Activated B cell treated with CpG ODN at 0.5 μM for 24 hours (primary cell): Measurements from ENCODE around the gene CNTNAP2. TPM values are rescaled to one million over a fixed set of nuclear protein-coding genes. Genes with fewer than 3 reads are reported as not detected.

ENCODE experiments used
- ATAC-seq: fragments of 200-7000 bp; cut with Tn5 transposase; one replicate; pipeline ENCODE4 v1.10.0; 2021; ENCODE audit warnings: low read depth, mild to moderate bottlenecking, moderate library complexity
- CTCF ChIA-PET: fragments of 350-600 bp; sonication (Branson Sonifier 250); formaldehyde crosslinking; loops from one replicate; lab custom pipeline; 2021; ENCODE audit warnings: antibody characterized with exemption; lab: Charles Lee
- POLR2A ChIA-PET: fragments of 350-600 bp; sonication (Branson Sonifier 250); formaldehyde crosslinking; loops from one replicate; lab custom pipeline; 2021; ENCODE audit warnings: antibody characterized with exemption; lab: Charles Lee
- DNase-seq: peaks from one replicate; pipeline ENCODE4 v3.0.0; 2022
- H3K27ac Mint-ChIP-seq: one replicate; pipeline ENCODE4 v1.8.0; 2020; ENCODE audit warnings: mixed read lengths
- H3K27me3 Mint-ChIP-seq: one replicate; pipeline ENCODE4 v1.8.0; 2021; ENCODE audit warnings: mixed read lengths
- H3K36me3 Mint-ChIP-seq: one replicate; pipeline ENCODE4 v1.8.0; 2021; ENCODE audit warnings: low read depth, mixed read lengths
- H3K4me1 Mint-ChIP-seq: one replicate; pipeline ENCODE4 v1.8.0; 2021; ENCODE audit warnings: mixed read lengths
- H3K4me3 Mint-ChIP-seq: one replicate; pipeline ENCODE4 v1.8.0; 2020; ENCODE audit warnings: mild to moderate bottlenecking, mixed read lengths
- H3K9me3 Mint-ChIP-seq: one replicate; pipeline ENCODE4 v1.8.0; 2020; ENCODE audit warnings: mixed read lengths
- intact Hi-C: fragments of 100-400 bp; cut with micrococcal nuclease; formaldehyde crosslinking; loops from one replicate; pipeline ENCODE4 v1.15.1; 2024
- total RNA-seq: library from RNA; stranded (reverse); gene quantifications from 2 replicates; pipeline ENCODE4 v1.2.3, GENCODE V29; 2022
- TF ChIP-seq, protein P1 (sequence below): fragments of 200-600 bp; IDR thresholded peaks from one replicate; pipeline ENCODE4 v1.8.0; 2022; ENCODE audit warnings: antibody characterized with exemption, mild to moderate bottlenecking

The CNTNAP2 gene
- total RNA-seq, 1 donor from 2014 or later, result 0.84 TPM

DNA sequence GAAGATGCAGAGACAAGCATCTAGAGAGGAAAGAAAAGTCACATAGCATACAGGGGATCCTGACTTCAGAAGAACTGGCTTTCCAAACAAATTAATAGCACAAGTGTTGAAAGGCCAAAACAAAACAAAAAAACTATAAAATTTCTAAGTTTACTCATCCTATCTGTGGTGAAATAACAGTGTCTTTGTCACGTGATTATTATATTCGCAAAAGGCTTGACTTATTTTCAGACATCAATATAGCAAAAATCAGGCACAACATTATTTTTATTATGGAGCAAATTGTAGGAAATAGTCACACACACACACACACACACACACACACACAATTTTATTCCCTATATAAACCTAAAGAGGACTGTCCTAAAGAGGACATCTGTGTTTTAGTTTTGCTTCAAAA is 272.3 kb downstream of the CNTNAP2 start:
- Mint-ChIP-seq H3K36me3 (no peaks in the 10 kb centered on the region), H3K27me3 (no peaks in the 10 kb centered on the region), H3K4me3 (no peak overlapping the region), H3K27ac (no peak overlapping the region), H3K4me1 (no peaks in the 10 kb centered on the region), H3K9me3 (peaks cover 2% of the 10 kb centered on the region)
- ChIA-PET CTCF (no interaction called here), POLR2A (no interaction called here)
- ATAC-seq (no peak), DNase-seq (no peak)
- intact Hi-C loops, result no loop called here
- TF ChIP-seq, protein P1, sequence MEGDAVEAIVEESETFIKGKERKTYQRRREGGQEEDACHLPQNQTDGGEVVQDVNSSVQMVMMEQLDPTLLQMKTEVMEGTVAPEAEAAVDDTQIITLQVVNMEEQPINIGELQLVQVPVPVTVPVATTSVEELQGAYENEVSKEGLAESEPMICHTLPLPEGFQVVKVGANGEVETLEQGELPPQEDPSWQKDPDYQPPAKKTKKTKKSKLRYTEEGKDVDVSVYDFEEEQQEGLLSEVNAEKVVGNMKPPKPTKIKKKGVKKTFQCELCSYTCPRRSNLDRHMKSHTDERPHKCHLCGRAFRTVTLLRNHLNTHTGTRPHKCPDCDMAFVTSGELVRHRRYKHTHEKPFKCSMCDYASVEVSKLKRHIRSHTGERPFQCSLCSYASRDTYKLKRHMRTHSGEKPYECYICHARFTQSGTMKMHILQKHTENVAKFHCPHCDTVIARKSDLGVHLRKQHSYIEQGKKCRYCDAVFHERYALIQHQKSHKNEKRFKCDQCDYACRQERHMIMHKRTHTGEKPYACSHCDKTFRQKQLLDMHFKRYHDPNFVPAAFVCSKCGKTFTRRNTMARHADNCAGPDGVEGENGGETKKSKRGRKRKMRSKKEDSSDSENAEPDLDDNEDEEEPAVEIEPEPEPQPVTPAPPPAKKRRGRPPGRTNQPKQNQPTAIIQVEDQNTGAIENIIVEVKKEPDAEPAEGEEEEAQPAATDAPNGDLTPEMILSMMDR, result no peak

DNA sequence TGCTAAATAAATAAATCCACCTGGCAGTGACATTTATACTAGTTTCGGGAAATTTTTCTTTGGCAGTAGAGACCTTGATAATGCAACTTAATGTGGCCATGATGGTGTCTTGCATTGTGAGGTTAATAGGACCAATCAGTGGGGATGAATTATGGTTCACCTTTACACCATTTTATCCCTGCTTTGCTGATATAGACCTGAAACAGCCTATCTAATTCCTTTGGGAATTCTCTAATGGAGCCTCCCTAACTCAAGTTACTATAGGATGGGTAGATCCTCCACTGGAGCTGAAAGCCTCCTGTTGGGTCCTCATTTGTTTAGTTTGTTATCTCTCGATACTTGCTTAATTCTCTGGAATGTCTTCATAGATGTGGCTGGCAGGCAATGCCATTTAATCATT is 276.7 kb downstream of the CNTNAP2 start:
- Mint-ChIP-seq H3K27ac (no peak overlapping the region), H3K9me3 (peaks cover 4% of the 10 kb centered on the region), H3K36me3 (no peaks in the 10 kb centered on the region), H3K4me3 (no peak overlapping the region), H3K27me3 (no peaks in the 10 kb centered on the region), H3K4me1 (no peaks in the 10 kb centered on the region)
- TF ChIP-seq, protein P1, result no peak
- intact Hi-C loops, result no loop called here
- DNase-seq (no peak), ATAC-seq (no peak)
- ChIA-PET POLR2A (no interaction called here), CTCF (no interaction called here)

- CTCF ChIA-PET, result no interaction called here
- DNase-seq, result no peak
- ATAC-seq, result no peak
- Mint-ChIP-seq H3K4me1 (no peaks in the 10 kb centered on the region), H3K4me3 (no peak overlapping the region), H3K27me3 (no peaks in the 10 kb centered on the region), H3K27ac (no peak overlapping the region), H3K9me3 (peaks cover 2% of the 10 kb centered on the region), H3K36me3 (no peaks in the 10 kb centered on the region)
- intact Hi-C loops, result no loop called here
- TF ChIP-seq, protein P1, result no peak
- POLR2A ChIA-PET, result no interaction called here
Observed at GRCh38 chr7:146397141-146397540, 280.5 kb downstream of the CNTNAP2 start.

- ChIA-PET POLR2A (no interaction called here), CTCF (no interaction called here)
- Mint-ChIP-seq H3K27me3 (no peaks in the 10 kb centered on the region), H3K36me3 (no peaks in the 10 kb centered on the region), H3K4me1 (no peaks in the 10 kb centered on the region), H3K9me3 (peaks cover 2% of the 10 kb centered on the region), H3K4me3 (no peak overlapping the region), H3K27ac (no peak overlapping the region)
- ATAC-seq, result no peak
- intact Hi-C loops, result no loop called here
- DNase-seq, result no peak
- TF ChIP-seq, protein P1, result no peak
Observed at GRCh38 chr7:146401939-146402338, 285.3 kb downstream of the CNTNAP2 start.

DNA sequence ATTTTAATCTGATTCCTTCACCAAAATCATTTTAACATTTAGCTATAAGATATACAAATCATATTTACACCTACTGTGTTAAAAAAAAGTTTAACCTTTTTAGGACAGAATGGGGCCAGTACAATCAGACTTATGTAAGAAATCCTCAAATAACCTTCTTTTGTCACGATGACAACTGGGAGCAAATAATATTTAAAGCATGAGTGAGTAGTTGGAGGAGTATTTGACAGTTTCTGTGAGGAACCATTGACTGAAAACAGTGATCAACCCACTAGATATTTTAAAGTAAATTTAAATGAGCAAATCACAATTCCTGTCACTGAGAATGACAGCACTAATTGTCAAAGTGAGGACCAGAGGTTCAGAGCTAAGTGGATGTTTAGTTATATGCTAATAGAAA is 289.1 kb downstream of the CNTNAP2 start:
- no peak overlapping the region for H3K4me3 Mint-ChIP-seq
- H3K27ac Mint-ChIP-seq, result no peak overlapping the region
- TF ChIP-seq, protein P1, result no peak
- POLR2A ChIA-PET, result no interaction called here
- ATAC-seq, result no peak
- DNase-seq, result no peak
- H3K9me3 Mint-ChIP-seq, result no peaks in the 10 kb centered on the region
- intact Hi-C loops, result no loop called here
- H3K27me3 Mint-ChIP-seq, result no peaks in the 10 kb centered on the region
- CTCF ChIA-PET, result no interaction called here
- H3K4me1 Mint-ChIP-seq, result no peaks in the 10 kb centered on the region
- no peaks in the 10 kb centered on the region for H3K36me3 Mint-ChIP-seq
